ENCODE data around the gene NSUN6.
"Not testable (repeated sequence)": the region's sequence is repeated elsewhere in the genome, so short reads cannot be mapped to it uniquely, and the experiment has no call there.

Gene NSUN6

GRCh38 chr10:18607503-18608378, 43.6 kb downstream of the NSUN6 start:
- DNase-seq (ENCODE audit: low spot score): no peak

- DNase-seq (ENCODE audit: low spot score): no peak
Observed at GRCh38 chr10:18606051-18606695, 45.2 kb downstream of the NSUN6 start.

- DNase-seq (ENCODE audit: low spot score): no peak
Observed at GRCh38 chr10:18601321-18601720, 50.1 kb downstream of the NSUN6 start.

GRCh38 chr10:18599392-18599791, 52.0 kb downstream of the NSUN6 start:
- DNase-seq (ENCODE audit: low spot score): no peak

- DNase-seq (ENCODE audit: low spot score): no peak
Observed at GRCh38 chr10:18594574-18595156, 56.7 kb downstream of the NSUN6 start.

GRCh38 chr10:18591141-18591540, 60.2 kb downstream of the NSUN6 start:
- not testable (repeated sequence) for DNase-seq (ENCODE audit: low spot score)

- not testable (repeated sequence) for DNase-seq (ENCODE audit: low spot score)
Observed at GRCh38 chr10:18586637-18587036, 64.8 kb downstream of the NSUN6 start.

- no peak for DNase-seq (ENCODE audit: low spot score)
Observed at GRCh38 chr10:18583575-18584270, 67.7 kb downstream of the NSUN6 start.

- no peak for DNase-seq (ENCODE audit: low spot score)
Observed at GRCh38 chr10:18582803-18583202, 68.6 kb downstream of the NSUN6 start.

- DNase-seq (ENCODE audit: low spot score): no peak
Observed at GRCh38 chr10:18577823-18578685, 73.3 kb downstream of the NSUN6 start.

GRCh38 chr10:18576586-18576985, 74.8 kb downstream of the NSUN6 start:
- no peak for DNase-seq (ENCODE audit: low spot score)

- DNase-seq (ENCODE audit: low spot score): no peak
Observed at GRCh38 chr10:18572959-18573561, 78.3 kb downstream of the NSUN6 start.

GRCh38 chr10:18571780-18572179, 79.6 kb downstream of the NSUN6 start:
- no peak for DNase-seq (ENCODE audit: low spot score)

GRCh38 chr10:18571076-18571475, 80.3 kb downstream of the NSUN6 start:
- no peak for DNase-seq (ENCODE audit: low spot score)

- not testable (repeated sequence) for DNase-seq (ENCODE audit: low spot score)
Observed at GRCh38 chr10:18570386-18570785, 81.0 kb downstream of the NSUN6 start.

GRCh38 chr10:18567343-18567856, 84.0 kb downstream of the NSUN6 start:
- DNase-seq (ENCODE audit: low spot score): no peak

- no peak for DNase-seq (ENCODE audit: low spot score)
Observed at GRCh38 chr10:18566177-18566576, 85.2 kb downstream of the NSUN6 start.

GRCh38 chr10:18565006-18565405, 86.4 kb downstream of the NSUN6 start:
- DNase-seq (ENCODE audit: low spot score): no peak

- no peak for DNase-seq (ENCODE audit: low spot score)
Observed at GRCh38 chr10:18563003-18563726, 88.2 kb downstream of the NSUN6 start.
